Left lung (tissue), 10 donors: ENCODE results near the gene DNM2. TPM values are rescaled to one million over a fixed set of nuclear protein-coding genes. Genes with fewer than 3 reads are reported as not detected.
"Not testable (repeated sequence)": the region's sequence is repeated elsewhere in the genome, so short reads cannot be mapped to it uniquely, and the experiment has no call there.

Experiments used
- ATAC-seq: fragments of 200-7000 bp; cut with Tn5 transposase; one replicate; pipeline ENCODE4 v1.9.1; 2020; ENCODE audit warnings: moderate library complexity
- DNase-seq, 4 donors: peaks; one replicate each; pipeline ENCODE4 v3.0.0-alpha.2; 2013 to 2020
- H3K27ac ChIP-seq, 2 donors: fragments of 200-600 bp; sonication (generic) in 1 of 2; one replicate each; pipeline versions ENCODE4 v1.5.0 to v1.8.0; 2020 to 2021
- H3K27me3 ChIP-seq, 2 donors: fragments of 200-600 bp; sonication (generic) in 1 of 2; one replicate each; pipeline versions ENCODE4 v1.5.0 to v1.8.0; 2020 to 2021
- H3K36me3 ChIP-seq, 2 donors: fragments of 200-600 bp; sonication (generic) in 1 of 2; one replicate each; pipeline versions ENCODE4 v1.5.0 to v1.8.0; 2020 to 2021
- H3K4me1 ChIP-seq, 2 donors: fragments of 200-600 bp; one replicate each; pipeline ENCODE4 v1.8.0; 2021
- H3K4me3 ChIP-seq, 2 donors: fragments of 200-600 bp; sonication (generic) in 1 of 2; one replicate each; pipeline versions ENCODE4 v1.5.0 to v1.8.0; 2020 to 2021; ENCODE audit warnings: mild to moderate bottlenecking in 1 of 2
- H3K9me3 ChIP-seq, 2 donors: fragments of 200-600 bp; sonication (generic) in 1 of 2; one replicate each; pipeline versions ENCODE4 v1.5.0 to v1.8.0; 2020 to 2021
- CTCF ChIP-seq, 2 donors: fragments of 200-600 bp; sonication (generic) in 1 of 2; IDR thresholded peaks; one replicate each; pipeline versions ENCODE4 v1.5.0 to v1.8.0; 2021; ENCODE audit warnings: antibody characterized with exemption in 2 of 2
- intact Hi-C, 2 donors: fragments of 100-400 bp; cut with DNase I; formaldehyde crosslinking; loops; one replicate each; pipeline versions ENCODE4 v1.11.2 to v1.14.2; 2022
- polyA plus RNA-seq, 6 donors: library from polyadenylated mRNA; unstranded; fragments of 120-200 nt; gene quantifications; one replicate each; pipeline ENCODE4 v1.2.1, GENCODE V29; 2013; ENCODE audit not compliant: insufficient read length in 6 of 6
- total RNA-seq, 2 donors: library from RNA; stranded (reverse); fragmentation: NEBNext Ultra II Directional; extraction: Animal tissue kit (Norgen Biotek cat#: 25700); gene quantifications; one replicate each; pipeline ENCODE4 v1.2.1, GENCODE V29; 2021
- donor health status: DM: no; HTN: yes; CAD: no.
- donor health status: DM: no; HTN: no; CAD: no.

DNM2 gene
- total and polyA plus RNA-seq, 8 donors: 88.4 to 268 (median 101) TPM

GRCh38 chr19:10737722-10738121, 19.8 kb downstream of the DNM2 start:
- ATAC-seq (peak; percentile 3), DNase-seq (no peak)
- Histone ChIP-seq H3K4me1 (peaks cover 23 to 91% of the 10 kb centered on the region in 2 donors), H3K27ac (peak overlapping the region; percentile 55 to 69), H3K9me3 (no peaks in the 10 kb centered on the region), H3K36me3 (no peaks in the 10 kb centered on the region), H3K4me3 (no peak overlapping the region), H3K27me3 (no peaks in the 10 kb centered on the region)
- intact Hi-C loops: no loop called here
- no peak for TF ChIP-seq CTCF (IDR thresholded peaks at IDR 0.05)

GRCh38 chr19:10740798-10741197, 22.9 kb downstream of the DNM2 start:
- ATAC-seq (peak; percentile 47), DNase-seq (no peak)
- TF ChIP-seq CTCF (IDR thresholded peaks at IDR 0.05): no peak
- H3K36me3 ChIP-seq: no peaks in the 10 kb centered on the region
- H3K4me1 ChIP-seq: peaks cover 33 to 93% of the 10 kb centered on the region in 2 donors
- intact Hi-C loops: no loop called here
- no peaks in the 10 kb centered on the region for H3K9me3 ChIP-seq
- no peaks in the 10 kb centered on the region for H3K27me3 ChIP-seq
- peak overlapping the region; percentile 51 to 69 for H3K27ac ChIP-seq
- H3K4me3 ChIP-seq: no peak overlapping the region

- intact Hi-C loops: no loop called here
- H3K4me3 ChIP-seq: no peak overlapping the region
- H3K9me3 ChIP-seq: no peaks in the 10 kb centered on the region
- H3K4me1 ChIP-seq: peaks cover 23 to 87% of the 10 kb centered on the region in 2 donors
- DNase-seq (no peak), ATAC-seq (no peak)
- no peaks in the 10 kb centered on the region for H3K36me3 ChIP-seq
- H3K27me3 ChIP-seq: no peaks in the 10 kb centered on the region
- TF ChIP-seq CTCF (IDR thresholded peaks at IDR 0.05): no peak
- peak overlapping the region; percentile 19 to 69 for H3K27ac ChIP-seq
Observed at GRCh38 chr19:10742476-10742875, 24.6 kb downstream of the DNM2 start.

GRCh38 chr19:10744253-10744798, 26.4 kb downstream of the DNM2 start:
- peak overlapping the region in 1 of 2 donors; percentile 57 for H3K27ac ChIP-seq

GRCh38 chr19:10744801-10745293, 27.0 kb downstream of the DNM2 start:
- TF ChIP-seq CTCF (IDR thresholded peaks at IDR 0.05): no peak
- peak overlapping the region in 1 of 2 donors; percentile 57 for H3K27ac ChIP-seq
- H3K9me3 ChIP-seq: no peaks in the 10 kb centered on the region
- no peaks in the 10 kb centered on the region for H3K36me3 ChIP-seq
- intact Hi-C loops: no loop called here
- no peak overlapping the region for H3K4me3 ChIP-seq
- H3K27me3 ChIP-seq: no peaks in the 10 kb centered on the region
- ATAC-seq (no peak), DNase-seq (no peak)
- peaks cover 32 to 88% of the 10 kb centered on the region in 2 donors for H3K4me1 ChIP-seq

More at GRCh38 chr19:10744253-10744798, 26.4 kb downstream of the DNM2 start:
- DNase-seq (no peak), ATAC-seq (no peak)
- intact Hi-C loops: no loop called here
- Histone ChIP-seq H3K4me3 (no peak overlapping the region), H3K4me1 (peaks cover 27 to 87% of the 10 kb centered on the region in 2 donors), H3K27me3 (no peaks in the 10 kb centered on the region), H3K9me3 (no peaks in the 10 kb centered on the region), H3K36me3 (no peaks in the 10 kb centered on the region)
- TF ChIP-seq CTCF (IDR thresholded peaks at IDR 0.05): no peak

- ATAC-seq, H3K4me3 ChIP-seq, H3K9me3 ChIP-seq, DNase-seq, H3K36me3 ChIP-seq, H3K27me3 ChIP-seq, H3K27ac ChIP-seq, intact Hi-C loops: not testable (repeated sequence)
- peaks cover 40 to 89% of the 10 kb centered on the region in 2 donors for H3K4me1 ChIP-seq
Observed at GRCh38 chr19:10746437-10746836, 28.6 kb downstream of the DNM2 start.
